Osteocyte (in vitro differentiated cells): ENCODE data around the gene LIMCH1. TPM values are rescaled to one million over a fixed set of nuclear protein-coding genes. Genes with fewer than 3 reads are reported as not detected.

ENCODE experiments used
- DNase-seq: peaks from one replicate; pipeline ENCODE4 v3.0.0; 2021; ENCODE audit warnings: mixed read lengths; ENCODE audit not compliant: unreplicated experiment; ENCODE audit errors: extremely low spot score
- H3K27ac Mint-ChIP-seq: one replicate; pipeline ENCODE4 v1.8.0; 2021; ENCODE audit warnings: mild to moderate bottlenecking, mixed read lengths; ENCODE audit not compliant: unreplicated experiment
- H3K27me3 Mint-ChIP-seq: one replicate; pipeline ENCODE4 v1.8.0; 2021; ENCODE audit warnings: mixed read lengths; ENCODE audit not compliant: unreplicated experiment
- H3K36me3 Mint-ChIP-seq: one replicate; pipeline ENCODE4 v1.8.0; 2021; ENCODE audit warnings: mixed read lengths; ENCODE audit not compliant: unreplicated experiment
- H3K4me1 Mint-ChIP-seq: one replicate; pipeline ENCODE4 v1.8.0; 2021; ENCODE audit warnings: mixed read lengths; ENCODE audit not compliant: unreplicated experiment
- H3K4me3 Mint-ChIP-seq: one replicate; pipeline ENCODE4 v1.8.0; 2021; ENCODE audit warnings: mild to moderate bottlenecking, moderate library complexity, mixed read lengths; ENCODE audit not compliant: unreplicated experiment
- H3K9me3 Mint-ChIP-seq: one replicate; pipeline ENCODE4 v1.8.0; 2021; ENCODE audit warnings: mixed read lengths; ENCODE audit not compliant: unreplicated experiment
- total RNA-seq: library from RNA; stranded (reverse); gene quantifications from 2 replicates; pipeline ENCODE4 v1.2.1, GENCODE V29; 2021
- TF ChIP-seq, protein P1 (sequence below): fragments of 200-600 bp; sonication (generic); IDR thresholded peaks from 2 replicates; pipeline ENCODE4 v1.5.0; 2021; ENCODE audit warnings: antibody characterized with exemption, mild to moderate bottlenecking, moderate library complexity

LIMCH1 gene
- total RNA-seq, 1 donor from 2014 or later: 0.43 TPM

DNA sequence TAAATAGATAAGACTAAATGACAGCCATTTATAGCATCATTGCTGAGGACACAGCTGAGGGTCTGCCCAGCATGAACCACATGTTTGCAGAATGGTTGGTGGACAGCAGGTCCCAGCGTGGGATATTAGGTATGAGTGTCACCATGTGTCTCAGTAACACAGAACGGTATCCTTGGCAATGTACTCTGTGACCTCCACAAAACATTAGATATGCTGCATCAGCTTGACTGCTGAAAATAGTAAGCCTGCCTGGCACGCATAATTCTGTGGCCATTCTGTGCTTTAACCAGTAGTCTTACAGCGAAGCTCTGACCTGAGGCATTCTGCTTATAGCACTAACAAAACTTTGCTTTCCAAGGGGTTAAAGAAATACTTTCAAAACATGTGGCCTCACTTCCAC, 32.0 kb downstream of the LIMCH1 start:
- H3K36me3 Mint-ChIP-seq: no peaks in the 10 kb centered on the region
- no peaks in the 10 kb centered on the region for H3K4me1 Mint-ChIP-seq
- DNase-seq: no peak
- TF ChIP-seq, protein P1, sequence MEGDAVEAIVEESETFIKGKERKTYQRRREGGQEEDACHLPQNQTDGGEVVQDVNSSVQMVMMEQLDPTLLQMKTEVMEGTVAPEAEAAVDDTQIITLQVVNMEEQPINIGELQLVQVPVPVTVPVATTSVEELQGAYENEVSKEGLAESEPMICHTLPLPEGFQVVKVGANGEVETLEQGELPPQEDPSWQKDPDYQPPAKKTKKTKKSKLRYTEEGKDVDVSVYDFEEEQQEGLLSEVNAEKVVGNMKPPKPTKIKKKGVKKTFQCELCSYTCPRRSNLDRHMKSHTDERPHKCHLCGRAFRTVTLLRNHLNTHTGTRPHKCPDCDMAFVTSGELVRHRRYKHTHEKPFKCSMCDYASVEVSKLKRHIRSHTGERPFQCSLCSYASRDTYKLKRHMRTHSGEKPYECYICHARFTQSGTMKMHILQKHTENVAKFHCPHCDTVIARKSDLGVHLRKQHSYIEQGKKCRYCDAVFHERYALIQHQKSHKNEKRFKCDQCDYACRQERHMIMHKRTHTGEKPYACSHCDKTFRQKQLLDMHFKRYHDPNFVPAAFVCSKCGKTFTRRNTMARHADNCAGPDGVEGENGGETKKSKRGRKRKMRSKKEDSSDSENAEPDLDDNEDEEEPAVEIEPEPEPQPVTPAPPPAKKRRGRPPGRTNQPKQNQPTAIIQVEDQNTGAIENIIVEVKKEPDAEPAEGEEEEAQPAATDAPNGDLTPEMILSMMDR: no peak
- H3K27me3 Mint-ChIP-seq: peaks cover 8% of the 10 kb centered on the region
- no peaks in the 10 kb centered on the region for H3K9me3 Mint-ChIP-seq
- H3K27ac Mint-ChIP-seq: no peak overlapping the region
- H3K4me3 Mint-ChIP-seq: no peak overlapping the region

DNA sequence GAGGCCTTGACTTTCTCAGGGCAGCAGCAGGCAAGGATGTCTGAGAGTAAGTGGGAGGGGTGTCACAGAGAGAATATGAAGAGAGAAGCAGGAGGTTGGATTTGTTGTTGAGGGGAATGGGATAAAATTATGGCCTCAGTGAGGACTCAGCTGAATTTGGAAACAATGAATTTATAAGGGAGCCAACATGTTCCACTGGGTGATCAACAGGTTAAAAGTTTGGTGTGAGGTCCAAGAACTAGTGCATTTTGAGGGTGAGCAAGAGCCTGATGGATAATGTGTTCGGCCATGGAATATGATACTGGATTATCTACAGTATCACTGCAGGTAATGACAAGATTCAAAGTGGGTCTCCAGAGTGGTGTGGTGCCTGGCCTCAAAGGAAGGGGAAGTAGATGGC, 33.5 kb downstream of the LIMCH1 start:
- H3K27ac Mint-ChIP-seq: no peak overlapping the region
- H3K9me3 Mint-ChIP-seq: no peaks in the 10 kb centered on the region
- H3K4me3 Mint-ChIP-seq: no peak overlapping the region
- H3K27me3 Mint-ChIP-seq: peaks cover 11% of the 10 kb centered on the region
- DNase-seq: no peak
- TF ChIP-seq, protein P1: no peak
- no peaks in the 10 kb centered on the region for H3K4me1 Mint-ChIP-seq
- no peaks in the 10 kb centered on the region for H3K36me3 Mint-ChIP-seq

DNA sequence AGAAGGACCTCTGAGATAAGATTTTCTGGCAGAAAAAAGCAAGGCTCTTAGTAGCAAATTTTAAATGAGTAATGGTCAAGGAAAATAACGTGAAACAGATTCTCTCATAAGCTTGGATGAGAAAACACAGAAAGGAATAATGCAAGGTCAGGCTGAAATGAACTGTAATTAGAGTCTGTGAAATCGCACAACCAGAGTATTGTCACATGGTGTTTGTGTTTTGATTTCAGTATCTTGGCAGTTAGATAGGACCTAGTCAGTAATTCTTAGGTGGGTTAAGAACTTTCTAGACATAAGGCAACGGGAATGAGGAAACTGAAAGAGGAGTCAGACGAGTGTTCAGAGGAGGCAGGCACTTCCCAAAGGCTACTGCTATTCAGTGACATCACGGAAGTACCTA, 34.6 kb downstream of the LIMCH1 start:
- H3K36me3 Mint-ChIP-seq: no peaks in the 10 kb centered on the region
- TF ChIP-seq, protein P1: no peak
- H3K9me3 Mint-ChIP-seq: no peaks in the 10 kb centered on the region
- H3K27ac Mint-ChIP-seq: no peak overlapping the region
- H3K4me1 Mint-ChIP-seq: no peaks in the 10 kb centered on the region
- no peak for DNase-seq
- H3K27me3 Mint-ChIP-seq: peaks cover 13% of the 10 kb centered on the region
- no peak overlapping the region for H3K4me3 Mint-ChIP-seq

- H3K9me3 Mint-ChIP-seq: no peaks in the 10 kb centered on the region
- H3K36me3 Mint-ChIP-seq: no peaks in the 10 kb centered on the region
- no peak overlapping the region for H3K4me3 Mint-ChIP-seq
- H3K4me1 Mint-ChIP-seq: no peaks in the 10 kb centered on the region
- peaks cover 13% of the 10 kb centered on the region for H3K27me3 Mint-ChIP-seq
- H3K27ac Mint-ChIP-seq: no peak overlapping the region
- TF ChIP-seq, protein P1: no peak
- no peak for DNase-seq
These were observed 35.0 kb downstream of the LIMCH1 start for GRCh38 chr4:41572956-41573355.

GRCh38 chr4:41573502-41574001, 35.6 kb downstream of the LIMCH1 start:
- Mint-ChIP-seq H3K27ac (no peak overlapping the region), H3K9me3 (no peaks in the 10 kb centered on the region), H3K4me1 (no peaks in the 10 kb centered on the region), H3K4me3 (no peak overlapping the region), H3K36me3 (no peaks in the 10 kb centered on the region), H3K27me3 (peaks cover 13% of the 10 kb centered on the region)
- TF ChIP-seq, protein P1: no peak
- no peak for DNase-seq
